ENCODE data around the gene RNF225. TPM values are rescaled to one million over a fixed set of nuclear protein-coding genes. Genes with fewer than 3 reads are reported as not detected.
A peak's percentile ranks its signal among the peaks of the same experiment; 100 is the strongest.

Gene RNF225
- total RNA-seq, 2 donors from 2014 or later, result not detected

DNA sequence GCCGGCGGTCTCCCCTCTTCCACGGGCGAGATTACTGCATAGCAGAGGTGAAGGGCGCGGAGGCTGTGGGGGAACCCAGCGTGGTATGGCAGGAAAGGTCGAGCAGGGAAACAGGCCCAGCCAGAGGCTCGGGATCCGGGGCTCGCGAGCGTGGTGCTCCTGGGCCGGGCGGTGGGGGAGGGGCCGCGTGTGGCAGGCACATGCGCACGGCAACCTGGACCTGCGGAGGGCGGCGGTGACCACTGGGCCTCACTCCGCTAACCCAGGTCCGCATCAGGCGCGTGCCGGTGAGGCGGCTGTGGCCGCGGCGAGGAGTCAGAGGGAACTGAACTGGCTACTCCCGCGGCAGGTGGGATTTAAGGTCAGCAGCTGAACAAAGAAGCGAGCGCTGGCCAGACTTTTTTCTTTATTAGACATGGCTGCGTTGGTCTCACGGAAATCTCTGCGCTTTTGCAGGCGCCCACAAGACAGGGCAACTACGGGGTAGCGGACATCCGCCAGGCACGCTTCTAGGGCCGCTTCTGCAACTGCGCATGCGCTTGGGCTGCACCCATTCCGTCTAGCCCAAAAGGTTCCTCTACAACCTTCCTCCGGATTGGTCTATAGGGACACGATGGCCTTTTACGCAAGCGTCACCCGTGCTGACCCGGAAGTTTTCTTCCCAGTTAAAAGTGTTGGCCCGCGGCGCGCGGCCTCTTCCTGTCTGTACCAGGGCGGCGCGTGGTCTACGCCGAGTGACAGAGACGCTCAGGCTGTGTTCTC, 8.7 kb upstream of the RNF225 start, which contains the start of gene RPS5:
RPS5 (plus strand) TSS at position 694 of the 762 bp plus-strand sequence. CDS start 869 bp downstream, outside the sequence.
- DNase-seq (ENCODE audit: low spot score), result peak; percentile 85
- no peaks in the 10 kb centered on the region for H3K9me3 ChIP-seq
- H3K4me1 ChIP-seq (ENCODE audit: control insufficient read depth in 1 of 2, low read depth in 2 of 2), result peaks cover 15 to 35% of the 10 kb centered on the region in 2 donors
- H3K27me3 ChIP-seq (replicated peaks; ENCODE audit: insufficient read depth), result no peaks in the 10 kb centered on the region
- peak within 1 kb of the TSS; percentile 94 to 99 for H3K27ac ChIP-seq
- H3K4me3 ChIP-seq, result peak within 1 kb of the TSS; percentile 78
- H3K36me3 ChIP-seq, result peaks cover 13% of the 10 kb centered on the region
- no peak for TF ChIP-seq CTCF (IDR thresholded peaks at IDR 0.05)
- peak; percentile 96 for ATAC-seq (ENCODE audit: insufficient number of reproducible peaks, low FRiP score, low read depth)

DNA sequence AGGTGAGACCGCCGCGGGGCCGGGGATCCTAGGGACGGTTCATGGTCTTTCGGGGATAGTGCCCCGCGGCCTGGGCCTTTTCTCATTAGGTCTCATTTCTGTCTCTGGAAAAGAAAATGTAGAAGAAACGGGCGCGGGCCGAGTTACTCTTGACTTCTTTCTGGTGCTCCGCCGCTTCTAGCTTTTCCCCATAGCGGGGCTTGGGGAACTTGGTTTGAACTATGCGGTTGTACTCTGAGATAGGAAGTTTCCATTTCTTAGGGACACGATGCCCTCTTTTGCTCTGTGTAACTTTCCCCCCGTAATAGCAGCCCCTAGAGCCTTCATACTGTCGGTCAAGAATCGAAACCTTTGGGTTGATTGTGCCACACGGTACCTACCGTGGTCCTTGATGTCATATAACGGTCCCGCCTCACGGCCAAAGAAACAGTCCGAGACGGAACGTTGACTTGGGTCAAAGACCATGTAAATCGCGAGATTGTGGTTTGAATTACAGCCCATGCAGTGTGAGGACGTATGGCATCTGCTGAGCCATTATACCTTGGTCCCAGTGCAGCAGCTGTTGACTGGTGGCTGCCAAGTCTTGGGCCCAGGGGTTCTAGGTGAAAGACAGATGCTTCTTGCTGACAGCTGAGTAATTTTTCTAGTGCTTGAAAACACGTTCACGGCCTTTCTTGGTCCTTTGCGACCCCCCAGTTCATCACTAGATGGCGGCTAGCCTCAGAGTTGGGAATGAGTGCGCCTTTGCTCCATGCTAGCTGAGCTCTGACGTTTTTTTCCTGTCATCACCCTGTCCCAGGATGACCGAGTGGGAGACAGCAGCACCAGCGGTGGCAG, 7.9 kb upstream of the RNF225 start:
- TF ChIP-seq CTCF (IDR thresholded peaks at IDR 0.05), result no peak
- Histone ChIP-seq H3K9me3 (no peaks in the 10 kb centered on the region), H3K27ac (peak overlapping the region; percentile 94 to 99), H3K4me1 (ENCODE audit: control insufficient read depth in 1 of 2, low read depth in 2 of 2) (peaks cover 13 to 31% of the 10 kb centered on the region in 2 donors), H3K27me3 (replicated peaks; ENCODE audit: insufficient read depth) (no peaks in the 10 kb centered on the region), H3K36me3 (peaks cover 21% of the 10 kb centered on the region), H3K4me3 (peak overlapping the region; percentile 78)
- DNase-seq (ENCODE audit: low spot score), result no peak
- no peak for ATAC-seq (ENCODE audit: insufficient number of reproducible peaks, low FRiP score, low read depth)

- Histone ChIP-seq H3K27me3 (replicated peaks; ENCODE audit: insufficient read depth) (no peaks in the 10 kb centered on the region), H3K36me3 (peaks cover 27% of the 10 kb centered on the region), H3K27ac (no peak overlapping the region), H3K9me3 (no peaks in the 10 kb centered on the region), H3K4me1 (ENCODE audit: control insufficient read depth in 1 of 2, low read depth in 2 of 2) (peaks cover 13 to 31% of the 10 kb centered on the region in 2 donors), H3K4me3 (peak overlapping the region; percentile 78)
- ATAC-seq (ENCODE audit: insufficient number of reproducible peaks, low FRiP score, low read depth), result no peak
- no peak for DNase-seq (ENCODE audit: low spot score)
- no peak for TF ChIP-seq CTCF (IDR thresholded peaks at IDR 0.05)
These were observed 7.3 kb upstream of the RNF225 start for GRCh38 chr19:58388175-58388526.

- H3K4me1 ChIP-seq (ENCODE audit: control insufficient read depth in 1 of 2, low read depth in 2 of 2), result peaks cover 0 to 11% of the 10 kb centered on the region in 2 donors
- peaks cover 42% of the 10 kb centered on the region for H3K36me3 ChIP-seq
- ATAC-seq (ENCODE audit: insufficient number of reproducible peaks, low FRiP score, low read depth), result no peak
- H3K27ac ChIP-seq, result no peak overlapping the region
- H3K27me3 ChIP-seq (replicated peaks; ENCODE audit: insufficient read depth), result no peaks in the 10 kb centered on the region
- TF ChIP-seq CTCF (IDR thresholded peaks at IDR 0.05), result no peak
- H3K9me3 ChIP-seq, result no peaks in the 10 kb centered on the region
- no peak overlapping the region for H3K4me3 ChIP-seq
- no peak for DNase-seq (ENCODE audit: low spot score)
These were observed 2.3 kb upstream of the RNF225 start for GRCh38 chr19:58392945-58393724.

GRCh38 chr19:58393725-58394033, 1.8 kb upstream of the RNF225 start:
- no peak overlapping the region for H3K4me3 ChIP-seq
- H3K27ac ChIP-seq, result no peak overlapping the region
- no peak for DNase-seq (ENCODE audit: low spot score)
- H3K27me3 ChIP-seq (replicated peaks; ENCODE audit: insufficient read depth), result no peaks in the 10 kb centered on the region
- H3K4me1 ChIP-seq (ENCODE audit: control insufficient read depth in 1 of 2, low read depth in 2 of 2), result peaks cover 0 to 6% of the 10 kb centered on the region in 2 donors
- H3K9me3 ChIP-seq, result no peaks in the 10 kb centered on the region
- no peak for ATAC-seq (ENCODE audit: insufficient number of reproducible peaks, low FRiP score, low read depth)
- TF ChIP-seq CTCF (IDR thresholded peaks at IDR 0.05), result no peak
- peaks cover 41% of the 10 kb centered on the region for H3K36me3 ChIP-seq

All from thoracic aorta (tissue), 2 donors.